ENCODE results near the gene TPRG1L. TPM values are rescaled to one million over a fixed set of nuclear protein-coding genes. Genes with fewer than 3 reads are reported as not detected.

The TPRG1L gene
- total RNA-seq, 1 donor from 2014 or later = 10.6 TPM

DNA sequence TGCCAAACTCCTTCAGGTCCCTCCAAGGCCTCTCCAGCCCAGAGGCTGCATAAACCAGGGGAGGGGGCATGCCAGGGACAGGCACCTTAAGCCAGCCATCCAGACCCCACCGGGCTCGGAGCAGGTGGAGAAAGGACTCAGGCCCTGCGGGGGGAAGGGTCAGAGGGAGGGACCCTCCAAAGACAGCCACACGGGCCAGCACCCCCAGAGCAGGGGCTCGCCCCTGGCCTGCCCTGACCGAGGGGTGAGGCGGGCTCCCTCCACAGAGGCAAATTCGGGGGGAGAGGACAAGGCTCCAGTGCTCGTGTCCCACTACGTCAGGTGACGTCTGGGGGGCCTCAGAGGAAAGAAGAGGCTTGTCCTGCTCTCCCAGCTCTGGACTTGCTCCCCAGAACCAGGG, 21.7 kb upstream of the TPRG1L start:
- Mint-ChIP-seq H3K27ac (no peak overlapping the region), H3K9me3 (no peaks in the 10 kb centered on the region), H3K36me3 (peaks cover 2% of the 10 kb centered on the region), H3K27me3 (ENCODE audit: insufficient read depth, low read depth) (peaks cover 2% of the 10 kb centered on the region), H3K4me3 (no peak overlapping the region), H3K4me1 (peaks cover 19% of the 10 kb centered on the region)
- Histone ChIP-seq H3K27me3 (no peaks in the 10 kb centered on the region), H3K9me3 (ENCODE audit: low read depth) (no peaks in the 10 kb centered on the region), H3K36me3 (no peaks in the 10 kb centered on the region), H3K79me2 (ENCODE audit: low read depth) (peaks cover 1% of the 10 kb centered on the region), H2AFZ (replicated peaks) (no peak overlapping the region), H3K4me3 (no peak overlapping the region), H3K4me2 (no peak overlapping the region), H3K9ac (no peak overlapping the region), H3F3A (ENCODE audit: low read depth) (no peaks in the 10 kb centered on the region), H3K27ac (no peak overlapping the region), H4K20me1 (ENCODE audit: low read depth) (peaks cover 18% of the 10 kb centered on the region), H3K4me1 (peaks cover 21% of the 10 kb centered on the region)
- TF ChIP-seq EZH2 (IDR thresholded peaks at IDR 0.05) (no peak), EZH2phosphoT487 (IDR thresholded peaks at IDR 0.05) (no peak)
- TF ChIP-seq, protein P1, sequence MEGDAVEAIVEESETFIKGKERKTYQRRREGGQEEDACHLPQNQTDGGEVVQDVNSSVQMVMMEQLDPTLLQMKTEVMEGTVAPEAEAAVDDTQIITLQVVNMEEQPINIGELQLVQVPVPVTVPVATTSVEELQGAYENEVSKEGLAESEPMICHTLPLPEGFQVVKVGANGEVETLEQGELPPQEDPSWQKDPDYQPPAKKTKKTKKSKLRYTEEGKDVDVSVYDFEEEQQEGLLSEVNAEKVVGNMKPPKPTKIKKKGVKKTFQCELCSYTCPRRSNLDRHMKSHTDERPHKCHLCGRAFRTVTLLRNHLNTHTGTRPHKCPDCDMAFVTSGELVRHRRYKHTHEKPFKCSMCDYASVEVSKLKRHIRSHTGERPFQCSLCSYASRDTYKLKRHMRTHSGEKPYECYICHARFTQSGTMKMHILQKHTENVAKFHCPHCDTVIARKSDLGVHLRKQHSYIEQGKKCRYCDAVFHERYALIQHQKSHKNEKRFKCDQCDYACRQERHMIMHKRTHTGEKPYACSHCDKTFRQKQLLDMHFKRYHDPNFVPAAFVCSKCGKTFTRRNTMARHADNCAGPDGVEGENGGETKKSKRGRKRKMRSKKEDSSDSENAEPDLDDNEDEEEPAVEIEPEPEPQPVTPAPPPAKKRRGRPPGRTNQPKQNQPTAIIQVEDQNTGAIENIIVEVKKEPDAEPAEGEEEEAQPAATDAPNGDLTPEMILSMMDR (IDR thresholded peaks at IDR 0.05) = no peak
- no peak for DNase-seq (ENCODE audit: low spot score)

DNA sequence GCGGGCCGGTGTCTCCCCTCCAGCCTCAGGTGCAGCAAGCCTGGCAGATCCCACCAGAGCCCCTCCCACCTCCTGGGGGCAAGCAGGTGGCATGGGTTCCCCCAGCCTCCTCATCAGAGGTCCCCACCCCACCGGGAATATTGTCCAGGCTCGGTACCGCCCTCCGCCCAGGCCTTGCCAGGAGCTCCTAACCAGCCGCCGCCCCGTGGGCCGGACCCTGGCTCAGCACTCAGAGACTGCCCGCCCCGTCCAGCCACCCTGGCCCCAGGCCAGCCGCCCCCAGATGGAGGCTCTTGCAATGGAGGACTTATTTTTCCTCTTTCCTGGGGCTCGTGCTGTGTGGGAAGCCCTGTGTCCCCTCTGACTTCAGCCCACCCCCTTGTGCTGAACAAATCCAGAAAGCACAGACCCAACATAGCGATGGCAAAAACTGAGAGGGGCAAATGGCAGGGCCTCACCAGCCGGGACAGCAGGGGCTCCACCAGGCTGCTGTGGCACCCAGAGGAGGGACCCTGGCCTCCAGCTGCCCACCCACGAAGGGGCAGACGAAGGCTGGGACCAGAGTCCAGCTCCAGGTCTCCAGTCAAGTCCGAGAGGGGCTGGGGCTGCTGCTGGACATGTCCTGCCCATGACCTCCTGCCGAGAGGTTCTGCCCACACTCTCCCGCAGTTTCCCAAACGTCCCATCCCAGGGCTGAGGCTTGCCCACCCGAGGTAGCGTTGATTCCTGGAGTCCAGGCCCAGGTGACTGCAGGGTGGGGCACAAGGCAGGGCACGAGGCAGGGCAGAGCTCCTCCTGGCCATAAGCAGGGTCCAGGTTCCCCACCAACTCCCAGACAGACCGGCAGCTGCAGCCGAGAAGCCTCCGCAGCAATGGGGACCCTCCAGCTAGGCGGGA, 21.0 kb upstream of the TPRG1L start:
- Mint-ChIP-seq H3K4me3 (no peak overlapping the region), H3K4me1 (peaks cover 20% of the 10 kb centered on the region), H3K27me3 (ENCODE audit: insufficient read depth, low read depth) (peaks cover 2% of the 10 kb centered on the region), H3K9me3 (no peaks in the 10 kb centered on the region), H3K27ac (no peak overlapping the region), H3K36me3 (peaks cover 2% of the 10 kb centered on the region)
- no peak for DNase-seq (ENCODE audit: low spot score)
- H3K9ac ChIP-seq = no peak overlapping the region
- H3K4me1 ChIP-seq = peaks cover 21% of the 10 kb centered on the region
- H3K9me3 ChIP-seq (ENCODE audit: low read depth) = no peaks in the 10 kb centered on the region
- H3K79me2 ChIP-seq (ENCODE audit: low read depth) = peaks cover 8% of the 10 kb centered on the region
- H3K27ac ChIP-seq = no peak overlapping the region
- no peaks in the 10 kb centered on the region for H3F3A ChIP-seq (ENCODE audit: low read depth)
- no peak overlapping the region for H3K4me2 ChIP-seq
- no peak overlapping the region for H3K4me3 ChIP-seq
- TF ChIP-seq, protein P1 (IDR thresholded peaks at IDR 0.05) = no peak
- TF ChIP-seq EZH2phosphoT487 (IDR thresholded peaks at IDR 0.05) (no peak), EZH2 (IDR thresholded peaks at IDR 0.05) (no peak)
- peaks cover 24% of the 10 kb centered on the region for H4K20me1 ChIP-seq (ENCODE audit: low read depth)
- H2AFZ ChIP-seq (replicated peaks) = no peak overlapping the region
- no peaks in the 10 kb centered on the region for H3K27me3 ChIP-seq
- no peaks in the 10 kb centered on the region for H3K36me3 ChIP-seq

DNA sequence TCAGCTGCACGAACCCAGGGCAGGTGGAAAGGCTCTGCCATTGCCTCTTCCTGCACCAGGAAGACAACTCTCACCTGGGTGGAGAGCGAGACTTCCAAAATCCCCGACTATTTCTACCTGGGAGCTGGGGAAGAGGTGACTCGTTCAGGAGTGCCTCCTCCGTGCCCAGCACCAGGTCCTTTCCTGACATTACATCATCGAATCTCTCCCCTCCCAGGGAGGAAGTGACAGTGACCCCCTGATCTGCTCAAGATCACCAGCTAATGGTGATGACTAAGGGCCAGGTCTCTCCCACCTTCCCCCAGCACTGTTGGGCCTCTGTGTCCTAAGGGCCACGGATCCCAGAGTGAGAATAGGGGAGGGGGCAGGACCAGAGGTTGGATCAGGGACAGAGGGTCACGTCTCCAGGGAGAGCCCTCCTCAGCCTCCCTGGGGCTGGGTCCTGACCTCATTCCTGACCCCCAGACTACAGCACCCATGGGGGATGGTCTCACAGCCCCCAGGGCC, 20.3 kb upstream of the TPRG1L start:
- peaks cover 23% of the 10 kb centered on the region for H3K4me1 ChIP-seq
- H3K4me3 Mint-ChIP-seq = no peak overlapping the region
- H3K27ac ChIP-seq = no peak overlapping the region
- peaks cover 2% of the 10 kb centered on the region for H3K27me3 Mint-ChIP-seq (ENCODE audit: insufficient read depth, low read depth)
- no peaks in the 10 kb centered on the region for H3K9me3 ChIP-seq (ENCODE audit: low read depth)
- H3K9me3 Mint-ChIP-seq = no peaks in the 10 kb centered on the region
- no peak overlapping the region for H3K9ac ChIP-seq
- no peaks in the 10 kb centered on the region for H3K36me3 ChIP-seq
- TF ChIP-seq, protein P1 (IDR thresholded peaks at IDR 0.05) = no peak
- TF ChIP-seq EZH2 (IDR thresholded peaks at IDR 0.05) (no peak), EZH2phosphoT487 (IDR thresholded peaks at IDR 0.05) (no peak)
- peaks cover 2% of the 10 kb centered on the region for H3K36me3 Mint-ChIP-seq
- no peak overlapping the region for H3K4me3 ChIP-seq
- no peaks in the 10 kb centered on the region for H3K27me3 ChIP-seq
- peaks cover 14% of the 10 kb centered on the region for H3K79me2 ChIP-seq (ENCODE audit: low read depth)
- H3K4me1 Mint-ChIP-seq = peaks cover 23% of the 10 kb centered on the region
- no peak overlapping the region for H2AFZ ChIP-seq (replicated peaks)
- H3F3A ChIP-seq (ENCODE audit: low read depth) = no peaks in the 10 kb centered on the region
- H3K27ac Mint-ChIP-seq = no peak overlapping the region
- no peak for DNase-seq (ENCODE audit: low spot score)
- peaks cover 29% of the 10 kb centered on the region for H4K20me1 ChIP-seq (ENCODE audit: low read depth)
- no peak overlapping the region for H3K4me2 ChIP-seq

All from neural progenitor cell (in vitro differentiated cells).